Keratinocyte (primary cell): Measurements from ENCODE around the gene ADGRV1. TPM values are rescaled to one million over a fixed set of nuclear protein-coding genes. Genes with fewer than 3 reads are reported as not detected.
A peak's percentile ranks its signal among the peaks of the same experiment; 100 is the strongest.

Source experiments
- DNase-seq: peaks from one replicate; pipeline ENCODE4 v3.0.0-alpha.2; 2011; ENCODE audit warnings: low read depth, missing footprints, low spot score
- FAIRE-seq: peaks from 2 replicates; lab custom pipeline; 2011; peaks lifted over from hg19 to GRCh38; lab: Jason Lieb, UNC
- H2AFZ ChIP-seq: 2 replicates; pipeline ENCODE4 v1.6.0; 2012; ENCODE audit warnings: low read length, control low read depth, inconsistent platforms; ENCODE audit not compliant: control insufficient read depth
- H3K27ac ChIP-seq: 2 replicates; pipeline ENCODE4 v1.5.1; 2011; ENCODE audit warnings: low read length; ENCODE audit not compliant: control insufficient read depth, insufficient read depth
- H3K27me3 ChIP-seq: 3 replicates; pipeline ENCODE4 v1.6.0; 2011; ENCODE audit warnings: low read length; ENCODE audit not compliant: control insufficient read depth, insufficient read depth; ENCODE audit errors: extremely low read depth
- H3K36me3 ChIP-seq, 2 experiments: 2 replicates in 1 of 2; 3 replicates in 1 of 2; pipeline ENCODE4 v1.5.1; 2011; ENCODE audit warnings: low read length in 2 of 2, mild to moderate bottlenecking in 1 of 2; ENCODE audit not compliant: control insufficient read depth in 2 of 2, insufficient read depth in 2 of 2; ENCODE audit errors: extremely low read depth in 1 of 2
- H3K4me1 ChIP-seq: 3 replicates; pipeline ENCODE4 v1.5.1; 2011; ENCODE audit warnings: low read length; ENCODE audit not compliant: control insufficient read depth, insufficient read depth; ENCODE audit errors: extremely low read depth
- H3K4me2 ChIP-seq: 3 replicates; pipeline ENCODE4 v1.6.0; 2011; ENCODE audit warnings: low read depth, low read length; ENCODE audit not compliant: control insufficient read depth, insufficient read depth; ENCODE audit errors: extremely low read depth
- H3K4me3 ChIP-seq, 3 experiments: fragments of 200-600 bp in 1 of 3; sonication (generic) in 1 of 3; 2 replicates in 2 of 3; 3 replicates in 1 of 3; pipeline ENCODE4 v1.5.1; 2011 to 2016; ENCODE audit warnings: low read length in 3 of 3, mild to moderate bottlenecking in 3 of 3, control low read depth in 2 of 3, inconsistent platforms in 1 of 3, low read depth in 1 of 3, mixed read lengths in 1 of 3, mixed run types in 1 of 3, moderate library complexity in 1 of 3; ENCODE audit not compliant: control insufficient read depth in 2 of 3, insufficient read depth in 2 of 3; ENCODE audit errors: extremely low read depth in 1 of 3
- H3K79me2 ChIP-seq: 2 replicates; pipeline ENCODE4 v1.6.0; 2012; ENCODE audit warnings: low read length; ENCODE audit not compliant: control insufficient read depth, insufficient read depth
- H3K9ac ChIP-seq: 3 replicates; pipeline ENCODE4 v1.6.0; 2011; ENCODE audit warnings: low read length; ENCODE audit not compliant: control insufficient read depth, insufficient read depth; ENCODE audit errors: extremely low read depth
- H3K9me1 ChIP-seq: 3 replicates; pipeline ENCODE4 v1.6.0; 2011; ENCODE audit warnings: low read length; ENCODE audit not compliant: control insufficient read depth, insufficient read depth; ENCODE audit errors: extremely low read depth
- H3K9me3 ChIP-seq: 2 replicates; pipeline ENCODE4 v1.5.1; 2012; ENCODE audit warnings: low read depth, low read length; ENCODE audit not compliant: control insufficient read depth
- H4K20me1 ChIP-seq: 3 replicates; pipeline ENCODE4 v1.6.0; 2011; ENCODE audit warnings: low read length; ENCODE audit not compliant: control insufficient read depth, insufficient read depth; ENCODE audit errors: extremely low read depth
- CTCF ChIP-seq, 3 experiments: IDR thresholded peaks in 1 of 3; conservative IDR thresholded peaks in 1 of 3; optimal IDR thresholded peaks in 1 of 3; 2 replicates in 2 of 3; 3 replicates in 1 of 3; pipeline versions ENCODE3 to v1.5.1; 2011; ENCODE audit warnings: low read length in 3 of 3, mild to moderate bottlenecking in 3 of 3, moderate library complexity in 2 of 3, control low read depth in 1 of 3, inconsistent platforms in 1 of 3; ENCODE audit not compliant: insufficient read depth in 2 of 3; ENCODE audit errors: extremely low read depth in 1 of 3
- EZH2 ChIP-seq: IDR thresholded peaks from one replicate; pipeline ENCODE4 v1.6.1; 2012; ENCODE audit warnings: inconsistent platforms, mild to moderate bottlenecking, low read length, moderate library complexity
- dilution Hi-C: fragments of 300-500 bp; cut with MboI; formaldehyde crosslinking; loops from one replicate; pipeline ENCODE4 v1.7.0; 2020; ENCODE audit warnings: low sequenced_read_pairs; ENCODE audit not compliant: extremely low pct_ligation_motif_present
- polyA plus RNA-seq, 5 experiments: library from polyadenylated mRNA; depleted of rRNA in 3 of 5; stranded (reverse) in 3 of 5; stranded (forward) in 1 of 5; unstranded in 1 of 5; fragments of >200 nt; gene quantifications; 1 replicate in 1 of 5; 2 replicates in 3 of 5; 3 replicates in 1 of 5; pipeline versions ENCODE4 v1.2.1 to v1.2.3, GENCODE V29; 2011 to 2012; ENCODE audit warnings: missing spikeins in 2 of 5, low read depth in 1 of 5, low replicate concordance in 1 of 5

The ADGRV1 gene
- polyA plus RNA-seq, 1 donor (not counting 4 experiments of a cell fraction or from before 2014, with no cell fraction given): 0.05 TPM

- FAIRE-seq (no peak), DNase-seq (no peak)
- no peaks in the 10 kb centered on the region for H4K20me1 ChIP-seq
- H3K27ac ChIP-seq: no peak overlapping the region
- no peak overlapping the region for H3K4me3 ChIP-seq
- no peaks in the 10 kb centered on the region for H3K9me1 ChIP-seq
- dilution Hi-C loops: no loop called here
- no peak overlapping the region for H3K9ac ChIP-seq
- no peak for TF ChIP-seq CTCF (optimal IDR thresholded peaks at IDR 0.05 in 1 of 3, IDR thresholded peaks at IDR 0.05 in 1 of 3, conservative IDR thresholded peaks at IDR 0.05 in 1 of 3; ENCODE audit: extremely low read depth in 1 of 3, insufficient read depth in 2 of 3, low read length in 3 of 3)
- TF ChIP-seq EZH2: no peak
- no peak overlapping the region for H2AFZ ChIP-seq
- H3K79me2 ChIP-seq: no peaks in the 10 kb centered on the region
- H3K9me3 ChIP-seq: no peaks in the 10 kb centered on the region
- H3K4me1 ChIP-seq: peaks cover 3% of the 10 kb centered on the region
- H3K4me2 ChIP-seq: no peak overlapping the region
- H3K27me3 ChIP-seq: no peaks in the 10 kb centered on the region
- no peaks in the 10 kb centered on the region for H3K36me3 ChIP-seq
Observed at GRCh38 chr5:91118796-91119195, 560.2 kb downstream of the ADGRV1 start.

- no peak overlapping the region for H3K4me3 ChIP-seq
- H2AFZ ChIP-seq: peak overlapping the region; percentile 19
- no peaks in the 10 kb centered on the region for H3K36me3 ChIP-seq
- no peak for TF ChIP-seq CTCF (optimal IDR thresholded peaks at IDR 0.05 in 1 of 3, IDR thresholded peaks at IDR 0.05 in 1 of 3, conservative IDR thresholded peaks at IDR 0.05 in 1 of 3; ENCODE audit: extremely low read depth in 1 of 3, insufficient read depth in 2 of 3, low read length in 3 of 3)
- no peaks in the 10 kb centered on the region for H3K9me1 ChIP-seq
- H3K4me2 ChIP-seq: no peak overlapping the region
- no peak overlapping the region for H3K9ac ChIP-seq
- H4K20me1 ChIP-seq: no peaks in the 10 kb centered on the region
- dilution Hi-C loops: no loop called here
- FAIRE-seq (no peak), DNase-seq (no peak)
- no peak overlapping the region for H3K27ac ChIP-seq
- H3K27me3 ChIP-seq: no peaks in the 10 kb centered on the region
- H3K9me3 ChIP-seq: no peaks in the 10 kb centered on the region
- H3K4me1 ChIP-seq: peaks cover 3% of the 10 kb centered on the region
- H3K79me2 ChIP-seq: no peaks in the 10 kb centered on the region
Observed at GRCh38 chr5:91119217-91119616, 560.6 kb downstream of the ADGRV1 start.
